ENCODE results near the gene PTPRCAP. TPM values are rescaled to one million over a fixed set of nuclear protein-coding genes. Genes with fewer than 3 reads are reported as not detected.

The PTPRCAP gene
- total and polyA plus RNA-seq, 4 donors, result 2.9 to 6.2 (median 4.5) TPM

GRCh38 chr11:67409781-67410368, 27.6 kb downstream of the PTPRCAP start:
- H3K4me3 ChIP-seq (ENCODE audit: low read depth in 1 of 3, low read length in 3 of 3), result no peak overlapping the region
- H3K27ac ChIP-seq (ENCODE audit: low read depth in 1 of 2, low read length in 2 of 2), result peak overlapping the region in 1 of 2 donors; percentile 5
- TF ChIP-seq, protein P1, sequence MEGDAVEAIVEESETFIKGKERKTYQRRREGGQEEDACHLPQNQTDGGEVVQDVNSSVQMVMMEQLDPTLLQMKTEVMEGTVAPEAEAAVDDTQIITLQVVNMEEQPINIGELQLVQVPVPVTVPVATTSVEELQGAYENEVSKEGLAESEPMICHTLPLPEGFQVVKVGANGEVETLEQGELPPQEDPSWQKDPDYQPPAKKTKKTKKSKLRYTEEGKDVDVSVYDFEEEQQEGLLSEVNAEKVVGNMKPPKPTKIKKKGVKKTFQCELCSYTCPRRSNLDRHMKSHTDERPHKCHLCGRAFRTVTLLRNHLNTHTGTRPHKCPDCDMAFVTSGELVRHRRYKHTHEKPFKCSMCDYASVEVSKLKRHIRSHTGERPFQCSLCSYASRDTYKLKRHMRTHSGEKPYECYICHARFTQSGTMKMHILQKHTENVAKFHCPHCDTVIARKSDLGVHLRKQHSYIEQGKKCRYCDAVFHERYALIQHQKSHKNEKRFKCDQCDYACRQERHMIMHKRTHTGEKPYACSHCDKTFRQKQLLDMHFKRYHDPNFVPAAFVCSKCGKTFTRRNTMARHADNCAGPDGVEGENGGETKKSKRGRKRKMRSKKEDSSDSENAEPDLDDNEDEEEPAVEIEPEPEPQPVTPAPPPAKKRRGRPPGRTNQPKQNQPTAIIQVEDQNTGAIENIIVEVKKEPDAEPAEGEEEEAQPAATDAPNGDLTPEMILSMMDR (IDR thresholded peaks at IDR 0.05; ENCODE audit: low read depth, low read length, missing input control), result no peak
- TF ChIP-seq FOXA1 (IDR thresholded peaks at IDR 0.05) (no peak), GABPA (IDR thresholded peaks at IDR 0.05 in 1 of 2, conservative IDR thresholded peaks at IDR 0.05 in 1 of 2) (no peak), NR2F2 (IDR thresholded peaks at IDR 0.05) (no peak), RXRA (IDR thresholded peaks at IDR 0.05) (no peak), ZBTB33 (IDR thresholded peaks at IDR 0.05) (no peak), YY1 (IDR thresholded peaks at IDR 0.05) (no peak), EGR1 (IDR thresholded peaks at IDR 0.05; ENCODE audit: low read depth in 2 of 2) (no peak), TAF1 (conservative IDR thresholded peaks at IDR 0.05) (no peak), FOXA2 (IDR thresholded peaks at IDR 0.05) (no peak)
- TF ChIP-seq, protein P2, sequence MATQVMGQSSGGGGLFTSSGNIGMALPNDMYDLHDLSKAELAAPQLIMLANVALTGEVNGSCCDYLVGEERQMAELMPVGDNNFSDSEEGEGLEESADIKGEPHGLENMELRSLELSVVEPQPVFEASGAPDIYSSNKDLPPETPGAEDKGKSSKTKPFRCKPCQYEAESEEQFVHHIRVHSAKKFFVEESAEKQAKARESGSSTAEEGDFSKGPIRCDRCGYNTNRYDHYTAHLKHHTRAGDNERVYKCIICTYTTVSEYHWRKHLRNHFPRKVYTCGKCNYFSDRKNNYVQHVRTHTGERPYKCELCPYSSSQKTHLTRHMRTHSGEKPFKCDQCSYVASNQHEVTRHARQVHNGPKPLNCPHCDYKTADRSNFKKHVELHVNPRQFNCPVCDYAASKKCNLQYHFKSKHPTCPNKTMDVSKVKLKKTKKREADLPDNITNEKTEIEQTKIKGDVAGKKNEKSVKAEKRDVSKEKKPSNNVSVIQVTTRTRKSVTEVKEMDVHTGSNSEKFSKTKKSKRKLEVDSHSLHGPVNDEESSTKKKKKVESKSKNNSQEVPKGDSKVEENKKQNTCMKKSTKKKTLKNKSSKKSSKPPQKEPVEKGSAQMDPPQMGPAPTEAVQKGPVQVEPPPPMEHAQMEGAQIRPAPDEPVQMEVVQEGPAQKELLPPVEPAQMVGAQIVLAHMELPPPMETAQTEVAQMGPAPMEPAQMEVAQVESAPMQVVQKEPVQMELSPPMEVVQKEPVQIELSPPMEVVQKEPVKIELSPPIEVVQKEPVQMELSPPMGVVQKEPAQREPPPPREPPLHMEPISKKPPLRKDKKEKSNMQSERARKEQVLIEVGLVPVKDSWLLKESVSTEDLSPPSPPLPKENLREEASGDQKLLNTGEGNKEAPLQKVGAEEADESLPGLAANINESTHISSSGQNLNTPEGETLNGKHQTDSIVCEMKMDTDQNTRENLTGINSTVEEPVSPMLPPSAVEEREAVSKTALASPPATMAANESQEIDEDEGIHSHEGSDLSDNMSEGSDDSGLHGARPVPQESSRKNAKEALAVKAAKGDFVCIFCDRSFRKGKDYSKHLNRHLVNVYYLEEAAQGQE (IDR thresholded peaks at IDR 0.05), result no peak
- no peak overlapping the region for H3K9ac ChIP-seq (ENCODE audit: low read depth in 1 of 2, low read length in 2 of 2)
- no peaks in the 10 kb centered on the region for H3K36me3 ChIP-seq (ENCODE audit: control insufficient read depth in 4 of 4, insufficient read depth in 3 of 4, low read depth in 1 of 4, low read length in 3 of 4)
- no peak for DNase-seq (ENCODE audit: low spot score)
- peaks cover 0 to 4% (median 0%) of the 10 kb centered on the region in 4 donors for H3K4me1 ChIP-seq (ENCODE audit: control insufficient read depth in 4 of 4, insufficient read depth in 4 of 4, low read length in 3 of 4)
- WGBS, result 27% methylated on average over 13 of the region's 13 CpGs
- no peaks in the 10 kb centered on the region for H3K27me3 ChIP-seq (ENCODE audit: control insufficient read depth in 4 of 4, insufficient read depth in 4 of 4, low read length in 3 of 4)
- H3K9me3 ChIP-seq (ENCODE audit: control insufficient read depth in 4 of 4, low read length in 3 of 4), result no peaks in the 10 kb centered on the region

DNA sequence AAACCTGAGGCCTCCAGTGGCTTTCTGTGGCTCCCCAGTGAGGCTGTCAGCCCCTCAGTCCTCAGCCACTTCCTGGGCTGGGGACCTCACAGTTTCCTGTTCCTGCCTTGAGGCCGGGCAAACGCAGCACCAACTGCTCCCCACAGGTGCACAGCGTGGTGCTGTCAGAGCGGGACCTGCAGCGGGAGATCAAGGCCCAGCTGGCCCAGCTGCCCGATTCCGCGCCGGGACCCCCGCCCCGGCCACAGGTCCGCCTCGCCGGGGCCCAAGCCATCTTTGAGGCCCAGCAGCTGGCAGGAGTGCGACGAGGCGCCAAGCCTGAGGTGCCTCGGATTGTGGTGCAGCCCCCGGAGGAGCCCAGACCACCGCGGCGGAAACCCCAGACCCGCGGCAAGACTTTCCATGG, 28.2 kb downstream of the PTPRCAP start:
- WGBS, result 61% methylated on average over 24 of the region's 24 CpGs
- DNase-seq (ENCODE audit: low spot score), result no peak
- H3K9me3 ChIP-seq (ENCODE audit: control insufficient read depth in 4 of 4, low read length in 3 of 4), result no peaks in the 10 kb centered on the region
- H3K27ac ChIP-seq (ENCODE audit: low read depth in 1 of 2, low read length in 2 of 2), result no peak overlapping the region
- H3K36me3 ChIP-seq (ENCODE audit: control insufficient read depth in 4 of 4, insufficient read depth in 3 of 4, low read depth in 1 of 4, low read length in 3 of 4), result no peaks in the 10 kb centered on the region
- TF ChIP-seq, protein P2 (IDR thresholded peaks at IDR 0.05), result no peak
- TF ChIP-seq MAX (IDR thresholded peaks at IDR 0.05), result no peak
- TF ChIP-seq ATF3 (IDR thresholded peaks at IDR 0.05), result no peak
- no peak for TF ChIP-seq SP1 (IDR thresholded peaks at IDR 0.05)
- TF ChIP-seq HNF4A (conservative IDR thresholded peaks at IDR 0.05), result no peak
- H3K4me3 ChIP-seq (ENCODE audit: low read depth in 1 of 3, low read length in 3 of 3), result no peak overlapping the region
- H3K27me3 ChIP-seq (ENCODE audit: control insufficient read depth in 4 of 4, insufficient read depth in 4 of 4, low read length in 3 of 4), result no peaks in the 10 kb centered on the region
- no peak overlapping the region for H3K9ac ChIP-seq (ENCODE audit: low read depth in 1 of 2, low read length in 2 of 2)
- H3K4me1 ChIP-seq (ENCODE audit: control insufficient read depth in 4 of 4, insufficient read depth in 4 of 4, low read length in 3 of 4), result peaks cover 0 to 3% (median 0%) of the 10 kb centered on the region in 4 donors

Measured in liver (tissue), 9 donors.